Neutrophil (primary cell): ENCODE data around the gene CERKL.

Source experiments
- H3K27ac ChIP-seq: fragments of 200-600 bp; sonication (generic); 2 replicates; pipeline ENCODE4 v1.5.1; 2016; ENCODE audit warnings: mild to moderate bottlenecking, moderate library complexity
- H3K27me3 ChIP-seq: fragments of 200-600 bp; sonication (generic); 2 replicates; pipeline ENCODE4 v1.6.0; 2016; ENCODE audit warnings: mild to moderate bottlenecking
- H3K36me3 ChIP-seq: fragments of 200-600 bp; sonication (generic); 2 replicates; pipeline ENCODE4 v1.5.1; 2017
- H3K4me1 ChIP-seq, 2 experiments: fragments of 200-600 bp in 1 of 2; sonication (generic) in 1 of 2; 1 replicate in 1 of 2; 2 replicates in 1 of 2; pipeline versions ENCODE4 v1.5.1 to v1.6.1; 2013 to 2016; ENCODE audit warnings: low read depth in 1 of 2, low read length in 1 of 2, mild to moderate bottlenecking in 1 of 2, moderate library complexity in 1 of 2; ENCODE audit not compliant: control insufficient read depth in 1 of 2, insufficient read depth in 1 of 2
- H3K4me3 ChIP-seq, 2 experiments: fragments of 200-600 bp in 1 of 2; sonication (generic) in 1 of 2; 1 replicate in 1 of 2; 2 replicates in 1 of 2; pipeline ENCODE4 v1.5.1; 2013 to 2016; ENCODE audit warnings: low read depth in 1 of 2, low read length in 1 of 2, mild to moderate bottlenecking in 1 of 2, moderate library complexity in 1 of 2
- H3K9me3 ChIP-seq: fragments of 200-600 bp; sonication (generic); 2 replicates; pipeline ENCODE4 v1.5.1; 2016
- CTCF ChIP-seq: fragments of 200-600 bp; sonication (generic); IDR thresholded peaks from 2 replicates; pipeline ENCODE4 v1.5.1; 2016; ENCODE audit warnings: antibody characterized with exemption

CERKL gene

GRCh38 chr2:181623159-181623558, 33.7 kb downstream of the CERKL start:
- Histone ChIP-seq H3K4me3 (no peak overlapping the region), H3K36me3 (no peaks in the 10 kb centered on the region), H3K27me3 (peaks cover 21% of the 10 kb centered on the region), H3K9me3 (no peaks in the 10 kb centered on the region), H3K4me1 (no peaks in the 10 kb centered on the region), H3K27ac (no peak overlapping the region)
- TF ChIP-seq CTCF, result no peak

GRCh38 chr2:181621779-181622490, 35.0 kb downstream of the CERKL start:
- no peaks in the 10 kb centered on the region for H3K36me3 ChIP-seq
- no peak overlapping the region for H3K27ac ChIP-seq
- no peaks in the 10 kb centered on the region for H3K9me3 ChIP-seq
- H3K4me3 ChIP-seq, result no peak overlapping the region
- H3K27me3 ChIP-seq, result peaks cover 8% of the 10 kb centered on the region
- TF ChIP-seq CTCF, result no peak
- H3K4me1 ChIP-seq, result no peaks in the 10 kb centered on the region

GRCh38 chr2:181619516-181619915, 37.4 kb downstream of the CERKL start:
- Histone ChIP-seq H3K9me3 (no peaks in the 10 kb centered on the region), H3K4me1 (no peaks in the 10 kb centered on the region), H3K36me3 (no peaks in the 10 kb centered on the region), H3K27ac (no peak overlapping the region), H3K27me3 (no peaks in the 10 kb centered on the region), H3K4me3 (no peak overlapping the region)
- TF ChIP-seq CTCF, result no peak

- no peak overlapping the region for H3K27ac ChIP-seq
- no peaks in the 10 kb centered on the region for H3K4me1 ChIP-seq
- no peak for TF ChIP-seq CTCF
- H3K4me3 ChIP-seq, result no peak overlapping the region
- no peaks in the 10 kb centered on the region for H3K27me3 ChIP-seq
- H3K36me3 ChIP-seq, result no peaks in the 10 kb centered on the region
- H3K9me3 ChIP-seq, result no peaks in the 10 kb centered on the region
Observed at GRCh38 chr2:181616715-181617114, 40.2 kb downstream of the CERKL start.

- Histone ChIP-seq H3K4me3 (no peak overlapping the region), H3K27ac (no peak overlapping the region), H3K4me1 (no peaks in the 10 kb centered on the region), H3K36me3 (no peaks in the 10 kb centered on the region), H3K27me3 (no peaks in the 10 kb centered on the region), H3K9me3 (no peaks in the 10 kb centered on the region)
- no peak for TF ChIP-seq CTCF
Observed at GRCh38 chr2:181614874-181615638, 41.8 kb downstream of the CERKL start.
